GM12865 (cell line): ENCODE measurements around the gene NPR2.
A peak's percentile ranks its signal among the peaks of the same experiment; 100 is the strongest.

Experiments used
- DNase-seq: peaks from one replicate; pipeline ENCODE4 v3.0.0; 2010; ENCODE audit warnings: low read depth
- H3K4me3 ChIP-seq: 2 replicates; pipeline ENCODE4 v1.5.1; 2011; ENCODE audit warnings: mild to moderate bottlenecking, low read depth, low read length, control low read depth
- CTCF ChIP-seq: IDR thresholded peaks from 2 replicates; pipeline ENCODE4 v1.5.1; 2011; ENCODE audit warnings: low read length, control low read depth, low read depth, inconsistent platforms; ENCODE audit not compliant: insufficient read depth; ENCODE audit errors: missing control alignments

The NPR2 gene

DNA sequence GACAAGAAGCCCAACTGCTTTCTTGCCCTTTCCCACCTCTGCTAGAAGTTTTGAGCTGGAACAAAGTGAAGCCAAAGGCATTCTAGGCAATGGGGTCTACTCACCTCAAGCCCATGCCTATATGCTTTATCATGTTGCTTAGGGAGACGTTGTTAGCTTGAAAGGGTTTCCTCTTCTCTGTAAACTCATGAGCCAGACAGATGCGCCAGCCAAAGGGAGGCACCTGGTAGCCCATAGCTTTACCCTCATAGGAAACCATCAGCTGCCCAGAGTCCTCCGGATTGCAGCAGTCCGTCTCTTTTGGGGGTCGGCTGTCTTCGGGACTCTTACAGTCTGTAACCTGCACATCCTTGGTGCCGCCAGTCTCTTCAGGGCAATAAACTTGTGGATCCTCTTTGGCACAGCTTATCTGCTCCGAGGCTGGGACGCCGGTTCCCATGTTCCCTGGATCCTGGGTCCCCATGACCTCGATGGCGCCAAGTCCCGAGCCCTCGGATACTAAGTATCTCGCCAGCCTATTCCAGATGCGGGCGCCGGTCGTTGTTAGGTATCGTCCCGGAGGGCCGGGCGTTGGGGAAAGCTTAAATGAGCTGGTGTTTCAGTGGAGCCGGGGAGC lies 43.0 kb upstream of the NPR2 start:
- no peak for DNase-seq
- no peak for TF ChIP-seq CTCF
- H3K4me3 ChIP-seq = peak overlapping the region; percentile 70

GRCh38 chr9:35748858-35749514 lies 42.4 kb upstream of the NPR2 start, which contains the start of the genes GBA2 and RGP1:
Gene GBA2 (minus strand): TSS chr9:35749228. CDS start chr9:35748704, 524 bp downstream.
Gene RGP1 (plus strand): TSS chr9:35749287. CDS start chr9:35749756, 469 bp downstream.
- peak; percentile 87 for DNase-seq
- TF ChIP-seq CTCF = no peak

GRCh38 chr9:35749515-35750255 lies 41.7 kb upstream of the NPR2 start:
- peak overlapping the region; percentile 70 for H3K4me3 ChIP-seq
- no peak for TF ChIP-seq CTCF
- DNase-seq = peak; percentile 59

More at GRCh38 chr9:35748858-35749514, 42.4 kb upstream of the NPR2 start, which contains the start of the genes GBA2 and RGP1:
- H3K4me3 ChIP-seq = peak within 1 kb of the TSS; percentile 70

GRCh38 chr9:35750256-35750531 lies 41.2 kb upstream of the NPR2 start:
- DNase-seq = no peak
- TF ChIP-seq CTCF = no peak
- H3K4me3 ChIP-seq = peak overlapping the region; percentile 70

- no peak for DNase-seq
- no peak for TF ChIP-seq CTCF
- no peak overlapping the region for H3K4me3 ChIP-seq
These were observed 37.9 kb upstream of the NPR2 start for GRCh38 chr9:35753466-35753865.

- TF ChIP-seq CTCF = no peak
- DNase-seq = no peak
- H3K4me3 ChIP-seq = no peak within 1 kb of the TSS
These were observed 37.1 kb upstream of the NPR2 start, which contains the start of gene MSMP for GRCh38 chr9:35754264-35754663. Gene MSMP (minus strand): TSS chr9:35754276. CDS start chr9:35754129, 147 bp downstream.
